Epithelial cell of esophagus (primary cell): ENCODE results near the gene TARDBP.
"Not testable (repeated sequence)": the region's sequence is repeated elsewhere in the genome, so short reads cannot be mapped to it uniquely, and the experiment has no call there.

ENCODE experiments used
- DNase-seq: peaks from one replicate; pipeline ENCODE4 v3.0.0; 2010; ENCODE audit warnings: low read depth
- H3K4me3 ChIP-seq: 2 replicates; pipeline ENCODE4 v1.5.1; 2011; ENCODE audit warnings: mild to moderate bottlenecking, low read length, control low read depth
- TF ChIP-seq, protein P1 (sequence below): IDR thresholded peaks from 2 replicates; pipeline ENCODE4 v1.5.1; 2011; ENCODE audit warnings: low read depth, mild to moderate bottlenecking, low read length, control low read depth, inconsistent platforms; ENCODE audit not compliant: insufficient read depth; ENCODE audit errors: missing control alignments

TARDBP gene

DNA sequence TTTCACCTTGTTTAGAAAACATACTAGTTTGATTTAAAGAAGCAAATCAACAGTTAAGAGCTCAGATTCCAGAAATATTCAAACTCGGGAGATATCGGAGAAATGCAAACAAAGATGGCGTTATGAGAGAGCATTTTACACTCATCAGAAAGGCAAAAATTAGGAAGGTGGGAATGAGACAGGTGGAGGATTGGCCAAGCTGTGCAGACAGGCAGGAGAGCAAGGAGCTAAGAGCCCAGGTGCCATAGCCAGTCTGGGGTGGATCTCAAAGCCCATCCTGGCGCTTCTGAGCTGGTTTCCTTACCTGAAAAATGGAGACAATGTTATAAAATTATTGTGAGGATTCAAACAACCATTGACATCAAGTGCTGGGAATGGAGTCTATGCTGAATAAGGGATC lies 19.6 kb upstream of the TARDBP start:
- DNase-seq: no peak
- TF ChIP-seq, protein P1, sequence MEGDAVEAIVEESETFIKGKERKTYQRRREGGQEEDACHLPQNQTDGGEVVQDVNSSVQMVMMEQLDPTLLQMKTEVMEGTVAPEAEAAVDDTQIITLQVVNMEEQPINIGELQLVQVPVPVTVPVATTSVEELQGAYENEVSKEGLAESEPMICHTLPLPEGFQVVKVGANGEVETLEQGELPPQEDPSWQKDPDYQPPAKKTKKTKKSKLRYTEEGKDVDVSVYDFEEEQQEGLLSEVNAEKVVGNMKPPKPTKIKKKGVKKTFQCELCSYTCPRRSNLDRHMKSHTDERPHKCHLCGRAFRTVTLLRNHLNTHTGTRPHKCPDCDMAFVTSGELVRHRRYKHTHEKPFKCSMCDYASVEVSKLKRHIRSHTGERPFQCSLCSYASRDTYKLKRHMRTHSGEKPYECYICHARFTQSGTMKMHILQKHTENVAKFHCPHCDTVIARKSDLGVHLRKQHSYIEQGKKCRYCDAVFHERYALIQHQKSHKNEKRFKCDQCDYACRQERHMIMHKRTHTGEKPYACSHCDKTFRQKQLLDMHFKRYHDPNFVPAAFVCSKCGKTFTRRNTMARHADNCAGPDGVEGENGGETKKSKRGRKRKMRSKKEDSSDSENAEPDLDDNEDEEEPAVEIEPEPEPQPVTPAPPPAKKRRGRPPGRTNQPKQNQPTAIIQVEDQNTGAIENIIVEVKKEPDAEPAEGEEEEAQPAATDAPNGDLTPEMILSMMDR: no peak
- H3K4me3 ChIP-seq: no peak overlapping the region

DNA sequence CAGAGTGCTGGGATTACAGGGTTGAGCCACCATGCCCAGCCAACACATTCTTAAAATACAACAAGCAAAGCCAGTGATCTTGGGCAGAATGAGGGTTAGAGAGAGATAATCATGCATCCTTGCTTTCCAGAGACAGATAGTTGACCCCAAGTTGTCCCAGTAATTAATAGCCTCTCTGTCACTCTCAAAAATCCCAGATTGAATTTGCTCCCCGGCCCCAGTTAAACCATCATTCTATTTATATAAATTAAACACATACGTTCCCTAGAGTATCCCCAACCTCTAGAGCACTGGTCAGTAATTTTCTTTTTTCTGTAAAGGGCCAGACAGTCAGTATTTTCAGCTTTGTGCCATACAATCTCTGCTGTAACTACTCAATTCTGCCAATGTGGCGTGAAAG lies 16.4 kb upstream of the TARDBP start:
- no peak for DNase-seq
- TF ChIP-seq, protein P1: no peak
- H3K4me3 ChIP-seq: no peak overlapping the region

DNA sequence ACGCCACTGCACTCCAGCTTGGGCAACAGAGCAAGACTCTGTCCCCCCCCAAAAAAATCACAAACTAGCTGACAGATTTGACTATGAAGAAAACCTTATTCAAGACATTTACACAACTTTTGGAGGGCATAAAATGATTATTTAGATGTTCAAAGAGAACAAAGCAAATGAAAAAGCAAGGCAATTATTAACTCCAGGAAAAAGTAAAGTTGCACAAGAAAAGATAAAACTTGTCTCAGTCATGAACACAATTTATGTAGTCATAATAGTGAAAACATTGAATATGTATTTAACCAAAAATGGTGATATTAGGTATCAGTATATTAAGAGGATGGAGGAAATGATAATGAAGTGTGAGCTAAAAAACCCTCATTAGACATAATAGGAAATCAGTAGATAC lies 11.9 kb upstream of the TARDBP start:
- H3K4me3 ChIP-seq: no peak overlapping the region
- TF ChIP-seq, protein P1: no peak
- no peak for DNase-seq

DNA sequence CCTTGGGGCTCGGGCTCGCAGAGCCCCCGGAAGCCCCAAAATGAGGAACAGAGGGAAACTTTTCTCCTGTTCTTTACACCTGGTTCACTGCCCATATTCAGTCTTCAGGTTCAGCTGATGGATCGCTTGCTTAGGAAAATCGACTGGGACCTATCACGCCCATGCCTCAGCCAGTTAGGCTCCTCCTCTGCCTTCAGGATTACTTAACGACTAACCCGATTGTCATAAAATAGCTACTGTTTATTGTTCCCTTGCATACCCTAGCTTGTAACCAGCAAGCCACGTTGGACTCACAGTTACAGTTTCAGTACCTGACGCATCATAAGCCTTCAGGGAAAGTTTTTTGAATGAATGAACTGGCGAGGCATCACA lies 692 bp downstream of the TARDBP start:
- TF ChIP-seq, protein P1: no peak
- peak; percentile 56 for DNase-seq
- peak overlapping the region; percentile 63 for H3K4me3 ChIP-seq

DNA sequence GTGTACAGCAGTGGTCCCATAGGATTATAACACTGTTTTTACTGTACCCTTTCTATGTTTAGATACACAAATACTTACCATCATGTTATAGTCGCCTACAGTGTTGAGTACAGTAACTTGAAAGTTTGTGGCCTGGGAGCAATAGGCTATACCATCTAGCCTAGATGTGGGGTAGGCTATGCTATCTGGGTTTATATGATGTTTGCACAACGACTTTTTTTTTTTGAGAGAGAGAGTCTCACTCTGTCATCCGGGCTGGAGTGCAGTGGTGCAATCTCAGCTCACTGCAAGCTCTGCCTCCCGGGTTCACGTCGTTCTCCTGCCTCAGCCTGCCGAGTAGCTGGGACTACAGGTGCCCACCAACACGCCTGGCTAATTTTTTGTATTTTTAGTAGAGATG lies 6.9 kb downstream of the TARDBP start:
- not testable (repeated sequence) for H3K4me3 ChIP-seq, DNase-seq

DNA sequence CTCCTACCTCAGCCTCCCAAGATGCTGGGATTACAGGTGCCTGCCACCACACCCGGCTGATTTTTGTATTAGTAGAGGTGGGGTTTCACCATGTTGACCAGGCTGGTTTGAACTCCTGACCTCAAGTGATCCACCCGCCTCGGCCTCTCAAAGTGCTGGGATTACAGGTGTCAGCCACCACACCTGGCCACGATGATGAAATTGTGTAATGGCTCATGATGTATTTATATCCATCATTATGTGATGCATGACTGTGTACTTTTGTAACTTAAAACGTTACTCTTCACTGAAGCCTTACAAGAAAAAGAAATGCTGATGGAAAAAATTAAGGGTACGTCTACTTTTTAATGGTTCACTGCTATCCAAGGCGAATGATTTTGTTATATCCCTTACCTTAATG lies 7.5 kb downstream of the TARDBP start:
- no peak for DNase-seq
- TF ChIP-seq, protein P1: no peak

DNA sequence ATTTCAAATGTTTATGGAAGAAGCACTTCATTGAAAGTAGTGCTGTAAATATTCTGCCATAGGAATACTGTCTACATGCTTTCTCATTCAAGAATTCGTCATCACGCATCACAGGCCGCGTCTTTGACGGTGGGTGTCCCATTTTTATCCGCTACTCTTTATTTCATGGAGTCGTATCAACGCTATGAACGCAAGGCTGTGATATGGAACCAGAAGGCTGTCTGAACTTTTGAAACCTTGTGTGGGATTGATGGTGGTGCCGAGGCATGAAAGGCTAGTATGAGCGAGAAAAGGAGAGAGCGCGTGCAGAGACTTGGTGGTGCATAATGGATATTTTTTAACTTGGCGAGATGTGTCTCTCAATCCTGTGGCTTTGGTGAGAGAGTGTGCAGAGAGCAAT lies 10.7 kb downstream of the TARDBP start:
- H3K4me3 ChIP-seq: no peak overlapping the region
- TF ChIP-seq, protein P1: no peak
- DNase-seq: no peak

More for the DNA sequence above, 7.5 kb downstream of the TARDBP start:
- no peak overlapping the region for H3K4me3 ChIP-seq
